Calu3 (cell line): ENCODE data around the gene PSMC3. TPM values are rescaled to one million over a fixed set of nuclear protein-coding genes. Genes with fewer than 3 reads are reported as not detected.

Experiments
- BruUV-seq: library from RNA; stranded (reverse); fragments of 400-500 nt; replicated peaks from 2 replicates; lab custom pipeline; 2021; lab: Mats Ljungman, UMichigan
- CTCF ChIA-PET: fragments of 300-600 bp; sonication (Branson Sonifier 250); formaldehyde crosslinking; loops from one replicate; lab custom pipeline; 2022; ENCODE audit warnings: antibody characterized with exemption; lab: Charles Lee
- DNase-seq: peaks from one replicate; pipeline ENCODE4 v3.0.0; 2022
- H3K27ac Mint-ChIP-seq: one replicate; pipeline ENCODE4 v1.8.0; 2022; ENCODE audit warnings: mixed read lengths; ENCODE audit not compliant: unreplicated experiment
- H3K27me3 Mint-ChIP-seq: one replicate; pipeline ENCODE4 v1.8.0; 2022; ENCODE audit warnings: mixed read lengths; ENCODE audit not compliant: unreplicated experiment
- H3K36me3 Mint-ChIP-seq: one replicate; pipeline ENCODE4 v1.8.0; 2022; ENCODE audit warnings: mild to moderate bottlenecking, moderate library complexity, mixed read lengths; ENCODE audit not compliant: insufficient read depth, unreplicated experiment
- H3K4me1 Mint-ChIP-seq: one replicate; pipeline ENCODE4 v1.8.0; 2022; ENCODE audit warnings: mild to moderate bottlenecking, low read depth, mixed read lengths; ENCODE audit not compliant: unreplicated experiment
- H3K4me3 Mint-ChIP-seq: one replicate; pipeline ENCODE4 v1.8.0; 2022; ENCODE audit warnings: mild to moderate bottlenecking, low read depth, moderate library complexity, mixed read lengths; ENCODE audit not compliant: unreplicated experiment
- H3K9me3 Mint-ChIP-seq: one replicate; pipeline ENCODE4 v1.8.0; 2022; ENCODE audit warnings: low read depth, mixed read lengths; ENCODE audit not compliant: unreplicated experiment
- intact Hi-C: fragments of 100-400 bp; cut with micrococcal nuclease; formaldehyde crosslinking; loops from one replicate; pipeline ENCODE4 v1.10.0; 2022; ENCODE audit not compliant: unreplicated experiment
- total RNA-seq: library from RNA; stranded (reverse); gene quantifications from 2 replicates; pipeline ENCODE4 v1.2.3, GENCODE V29; 2022
- TF ChIP-seq, protein P1 (sequence below): fragments of 200-600 bp; IDR thresholded peaks from one replicate; pipeline ENCODE4 v1.8.0; 2022; ENCODE audit warnings: antibody characterized with exemption; ENCODE audit not compliant: unreplicated experiment

PSMC3 gene
- total RNA-seq, 1 experiment from 2014 or later = 173 TPM

DNA sequence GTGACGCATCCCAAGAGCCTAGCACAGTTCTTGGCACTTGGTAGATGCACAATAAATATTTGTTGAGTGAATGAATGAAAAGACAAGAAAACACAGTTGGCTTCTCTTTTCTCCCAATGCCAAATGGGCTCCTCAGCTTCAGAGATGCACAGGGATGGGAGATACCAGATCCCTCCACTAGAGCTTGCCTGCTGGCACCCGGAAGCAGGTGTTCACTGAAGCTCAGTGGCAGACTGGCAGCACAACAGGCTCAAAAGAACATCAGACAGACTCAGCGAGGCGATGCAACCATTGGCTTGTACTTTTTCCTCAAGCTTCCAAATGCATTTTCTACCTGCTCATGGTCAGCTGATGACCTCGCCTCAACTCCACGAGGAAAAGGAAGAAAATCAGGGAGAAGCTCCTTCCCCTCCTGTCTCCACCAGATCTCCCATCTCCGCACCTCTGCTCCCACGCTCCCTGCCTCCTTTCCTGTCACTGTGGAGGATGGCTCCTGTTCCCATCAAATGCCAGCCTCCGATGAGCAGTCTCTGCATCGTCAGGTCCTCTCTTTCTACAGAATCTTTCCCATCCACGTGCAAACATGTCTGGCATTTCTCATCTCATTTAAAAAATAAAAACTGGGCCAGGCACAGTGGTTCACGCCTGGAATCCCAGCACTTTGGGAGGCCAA is 16.9 kb upstream of the PSMC3 start:
- TF ChIP-seq, protein P1, sequence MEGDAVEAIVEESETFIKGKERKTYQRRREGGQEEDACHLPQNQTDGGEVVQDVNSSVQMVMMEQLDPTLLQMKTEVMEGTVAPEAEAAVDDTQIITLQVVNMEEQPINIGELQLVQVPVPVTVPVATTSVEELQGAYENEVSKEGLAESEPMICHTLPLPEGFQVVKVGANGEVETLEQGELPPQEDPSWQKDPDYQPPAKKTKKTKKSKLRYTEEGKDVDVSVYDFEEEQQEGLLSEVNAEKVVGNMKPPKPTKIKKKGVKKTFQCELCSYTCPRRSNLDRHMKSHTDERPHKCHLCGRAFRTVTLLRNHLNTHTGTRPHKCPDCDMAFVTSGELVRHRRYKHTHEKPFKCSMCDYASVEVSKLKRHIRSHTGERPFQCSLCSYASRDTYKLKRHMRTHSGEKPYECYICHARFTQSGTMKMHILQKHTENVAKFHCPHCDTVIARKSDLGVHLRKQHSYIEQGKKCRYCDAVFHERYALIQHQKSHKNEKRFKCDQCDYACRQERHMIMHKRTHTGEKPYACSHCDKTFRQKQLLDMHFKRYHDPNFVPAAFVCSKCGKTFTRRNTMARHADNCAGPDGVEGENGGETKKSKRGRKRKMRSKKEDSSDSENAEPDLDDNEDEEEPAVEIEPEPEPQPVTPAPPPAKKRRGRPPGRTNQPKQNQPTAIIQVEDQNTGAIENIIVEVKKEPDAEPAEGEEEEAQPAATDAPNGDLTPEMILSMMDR = no peak
- H3K27me3 Mint-ChIP-seq = no peaks in the 10 kb centered on the region
- intact Hi-C loops = no loop called here
- peaks cover 9% of the 10 kb centered on the region for H3K36me3 Mint-ChIP-seq
- no peaks in the 10 kb centered on the region for H3K9me3 Mint-ChIP-seq
- no peak overlapping the region for H3K4me3 Mint-ChIP-seq
- no peak overlapping the region for H3K27ac Mint-ChIP-seq
- H3K4me1 Mint-ChIP-seq = no peaks in the 10 kb centered on the region
- no TSS peak for BruUV-seq
- CTCF ChIA-PET = no interaction called here
- no peak for DNase-seq

GRCh38 chr11:47442514-47442913 is 16.3 kb upstream of the PSMC3 start:
- no peaks in the 10 kb centered on the region for H3K27me3 Mint-ChIP-seq
- H3K4me3 Mint-ChIP-seq = no peak overlapping the region
- no peaks in the 10 kb centered on the region for H3K4me1 Mint-ChIP-seq
- H3K9me3 Mint-ChIP-seq = no peaks in the 10 kb centered on the region
- no peak for DNase-seq
- intact Hi-C loops = no loop called here
- CTCF ChIA-PET = no interaction called here
- no peak overlapping the region for H3K27ac Mint-ChIP-seq
- TF ChIP-seq, protein P1 = no peak
- no TSS peak for BruUV-seq
- peaks cover 9% of the 10 kb centered on the region for H3K36me3 Mint-ChIP-seq

DNA sequence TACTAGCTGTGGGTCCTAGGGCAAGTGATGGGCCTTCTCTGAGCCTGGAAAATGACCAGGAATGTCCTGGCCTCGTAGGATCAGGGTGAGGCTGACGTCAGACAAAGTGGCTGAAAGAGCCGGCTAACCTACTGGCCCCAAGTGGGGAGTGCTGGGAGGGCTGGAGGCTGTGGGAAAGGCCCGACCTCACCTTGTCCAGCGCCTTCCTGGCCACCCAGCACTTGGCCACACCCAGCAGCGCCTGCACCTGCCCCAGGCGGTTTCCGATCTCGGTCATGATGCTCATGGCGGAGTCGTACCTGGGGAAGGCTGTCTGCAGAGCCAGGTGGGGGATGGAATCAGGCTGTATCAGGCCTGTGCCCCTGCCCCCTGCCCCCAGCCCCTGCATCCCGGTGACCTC is 15.2 kb upstream of the PSMC3 start:
- Mint-ChIP-seq H3K4me1 (no peaks in the 10 kb centered on the region), H3K27ac (no peak overlapping the region), H3K4me3 (no peak overlapping the region), H3K9me3 (no peaks in the 10 kb centered on the region), H3K36me3 (peaks cover 4% of the 10 kb centered on the region), H3K27me3 (no peaks in the 10 kb centered on the region)
- TF ChIP-seq, protein P1 = no peak
- intact Hi-C loops = no loop called here
- BruUV-seq = no TSS peak
- CTCF ChIA-PET = interaction anchor here (0.6 kb wide), 1 partner anchor 75 kb away, joined by 4 read pairs; no protein-coding TSS in a partner anchor
- DNase-seq = no peak

DNA sequence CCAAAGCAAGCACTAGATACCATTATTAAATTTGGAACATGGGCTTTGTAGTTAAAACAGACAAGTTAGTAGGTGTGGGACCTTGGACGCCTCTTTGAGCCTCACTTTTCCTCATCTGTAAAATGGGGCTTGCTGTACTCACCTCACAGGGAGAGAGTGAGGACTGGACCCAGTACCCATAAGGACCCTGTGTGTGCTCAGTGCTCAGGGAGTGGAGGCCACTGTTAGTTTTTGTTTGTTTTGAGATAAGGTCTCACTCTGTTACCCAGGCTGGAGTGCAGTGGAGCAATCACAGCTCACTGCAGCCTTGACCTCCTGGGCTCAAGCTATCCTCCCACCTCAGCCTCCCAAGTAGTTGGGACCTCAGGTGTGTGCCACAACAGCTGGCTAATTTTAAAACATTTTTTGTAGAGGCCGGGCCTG is 13.8 kb upstream of the PSMC3 start:
- intact Hi-C loops = no loop called here
- Mint-ChIP-seq H3K27ac (no peak overlapping the region), H3K9me3 (no peaks in the 10 kb centered on the region), H3K4me3 (no peak overlapping the region), H3K36me3 (no peaks in the 10 kb centered on the region), H3K4me1 (no peaks in the 10 kb centered on the region), H3K27me3 (no peaks in the 10 kb centered on the region)
- TF ChIP-seq, protein P1 = no peak
- no TSS peak for BruUV-seq
- no peak for DNase-seq
- CTCF ChIA-PET = no interaction called here
